Loucy (cell line): Measurements from ENCODE around the gene ATG10.

Source experiments
- CTCF ChIP-seq: fragments of 200-600 bp; sonication (generic); conservative IDR thresholded peaks from 2 replicates; pipeline ENCODE4 v1.5.1; 2014; ENCODE audit warnings: mild to moderate bottlenecking, antibody characterized with exemption, low read length
- EZH2phosphoT487 ChIP-seq: fragments of 200-600 bp; IDR thresholded peaks from 2 replicates; pipeline ENCODE4 v1.6.1; 2018; ENCODE audit warnings: antibody characterized with exemption, mild to moderate bottlenecking, moderate library complexity, borderline replicate concordance

GRCh38 chr5:81961651-81962440 lies 10.0 kb upstream of the ATG10 start:
- TF ChIP-seq CTCF (no peak), EZH2phosphoT487 (no peak)
